Endodermal cell (in vitro differentiated cells): ENCODE measurements around the gene RBM24. TPM values are rescaled to one million over a fixed set of nuclear protein-coding genes. Genes with fewer than 3 reads are reported as not detected.

ENCODE experiments used
- DNase-seq: peaks from one replicate; pipeline ENCODE4 v3.0.0-alpha.2; 2017
- H3K27ac ChIP-seq: 2 replicates; pipeline ENCODE4 v1.5.1; 2013; ENCODE audit warnings: mild to moderate bottlenecking, low read depth, low read length, moderate library complexity
- H3K27me3 ChIP-seq: 2 replicates; pipeline ENCODE4 v1.6.1; 2013; ENCODE audit warnings: mild to moderate bottlenecking, low read length, moderate library complexity; ENCODE audit not compliant: insufficient read depth, control insufficient read depth, poor library complexity, severe bottlenecking
- H3K36me3 ChIP-seq: 2 replicates; pipeline ENCODE4 v1.7.0; 2013; ENCODE audit warnings: mild to moderate bottlenecking, low read length, moderate library complexity; ENCODE audit not compliant: control insufficient read depth, insufficient read depth
- H3K4me1 ChIP-seq: one replicate; pipeline ENCODE4 v1.7.0; 2013; ENCODE audit warnings: low read length; ENCODE audit not compliant: control insufficient read depth, insufficient read depth
- H3K4me3 ChIP-seq: 2 replicates; pipeline ENCODE4 v1.5.1; 2013; ENCODE audit warnings: mild to moderate bottlenecking, low read length, moderate library complexity
- H3K9ac ChIP-seq: 2 replicates; pipeline ENCODE4 v1.6.1; 2013; ENCODE audit warnings: mild to moderate bottlenecking, low read length, moderate library complexity; ENCODE audit not compliant: poor library complexity, severe bottlenecking; ENCODE audit errors: extremely low read depth
- H3K9me3 ChIP-seq: 2 replicates; pipeline ENCODE4 v1.6.1; 2013; ENCODE audit warnings: mild to moderate bottlenecking, low read length, moderate library complexity; ENCODE audit not compliant: control insufficient read depth
- H3K27ac Mint-ChIP-seq: 2 replicates; pipeline ENCODE4 v1.8.0; 2020; ENCODE audit warnings: mixed read lengths
- H3K27me3 Mint-ChIP-seq: 2 replicates; pipeline ENCODE4 v1.8.0; 2021; ENCODE audit warnings: mild to moderate bottlenecking, mixed read lengths; ENCODE audit not compliant: insufficient read depth
- H3K36me3 Mint-ChIP-seq: 2 replicates; pipeline ENCODE4 v1.8.0; 2020; ENCODE audit warnings: low read depth, mixed read lengths
- H3K4me1 Mint-ChIP-seq: 2 replicates; pipeline ENCODE4 v1.8.0; 2020; ENCODE audit warnings: mixed read lengths
- H3K4me3 Mint-ChIP-seq: 2 replicates; pipeline ENCODE4 v1.8.0; 2020; ENCODE audit warnings: mild to moderate bottlenecking, moderate library complexity, mixed read lengths
- H3K9me3 Mint-ChIP-seq: 2 replicates; pipeline ENCODE4 v1.8.0; 2020; ENCODE audit warnings: mild to moderate bottlenecking, mixed read lengths
- CTCF ChIP-seq: fragments of 200-600 bp; sonication (generic); conservative IDR thresholded peaks from 2 replicates; pipeline ENCODE4 v1.5.0; 2021; ENCODE audit warnings: antibody characterized with exemption, mild to moderate bottlenecking
- WGBS, 2 experiments: methylation state at CpG; one replicate each; pipeline versions ENCODE4 v1.1.5 to v1.1.7; 2013; ENCODE audit warnings: missing lambda C conversion rate in 2 of 2, mixed read lengths in 1 of 2; ENCODE audit not compliant: insufficient coverage in 1 of 2, insufficient read length in 1 of 2; 5-methylcytosine and 5-hydroxymethylcytosine counted together
- long read RNA-seq, 4 experiments: library from polyadenylated mRNA in 2 of 4; library from RNA in 1 of 4; library from capped mRNA in 1 of 4; stranded (forward) in 3 of 4; unstranded in 1 of 4; transcript quantifications; one replicate each; pipeline ENCODE4 v2.0.0, GENCODE V29; 2020 to 2021; ENCODE audit warnings: inconsistent platforms in 1 of 4
- polyA plus RNA-seq, 2 experiments: library from polyadenylated mRNA; stranded (reverse); fragments of 50-300 nt; gene quantifications; one replicate each; pipeline ENCODE4 v1.2.3, GENCODE V29; 2013
- total RNA-seq, 2 donors: library from RNA; stranded (reverse); fragmentation: NEBNext Ultra II Directional in 1 of 2; extraction: Animal tissue kit (Norgen Biotek cat#: 25700) in 1 of 2; gene quantifications; 2 replicates in 1 of 2; 3 replicates in 1 of 2; pipeline ENCODE4 v1.2.1, GENCODE V29; 2021

RBM24 gene
- total RNA-seq = 10 to 100 TPM; 15.2 to 18.9 TPM
- polyA plus RNA-seq (2013, experiment 1 of 2) = 11.8 TPM
- 13.4 TPM for polyA plus RNA-seq (2013, experiment 2 of 2)
- long read RNA-seq, experiment 1, partial matches to known transcripts = 0 of 5 reads
- long read RNA-seq, experiment 1, other reads (novel, unspliced or antisense) = 3 of 5 reads
- long read RNA-seq, experiment 2, transcript RBM24-202 (4 exons, 2,703 nt) = major isoform, 39 of 44 reads
- long read RNA-seq, experiment 2, partial matches to known transcripts = 0 of 44 reads
- long read RNA-seq, experiment 2, other reads (novel, unspliced or antisense) = 3 of 44 reads
- long read RNA-seq, experiment 3, transcript RBM24-202 (4 exons, 2,703 nt) = major isoform, 13 of 17 reads
- long read RNA-seq, experiment 3, partial matches to known transcripts = 2 of 17 reads
- long read RNA-seq, experiment 3, other reads (novel, unspliced or antisense) = 1 of 17 reads
- long read RNA-seq, experiment 4, partial matches to known transcripts = 0 of 4 reads
- long read RNA-seq, experiment 4, other reads (novel, unspliced or antisense) = 1 of 4 reads

DNA sequence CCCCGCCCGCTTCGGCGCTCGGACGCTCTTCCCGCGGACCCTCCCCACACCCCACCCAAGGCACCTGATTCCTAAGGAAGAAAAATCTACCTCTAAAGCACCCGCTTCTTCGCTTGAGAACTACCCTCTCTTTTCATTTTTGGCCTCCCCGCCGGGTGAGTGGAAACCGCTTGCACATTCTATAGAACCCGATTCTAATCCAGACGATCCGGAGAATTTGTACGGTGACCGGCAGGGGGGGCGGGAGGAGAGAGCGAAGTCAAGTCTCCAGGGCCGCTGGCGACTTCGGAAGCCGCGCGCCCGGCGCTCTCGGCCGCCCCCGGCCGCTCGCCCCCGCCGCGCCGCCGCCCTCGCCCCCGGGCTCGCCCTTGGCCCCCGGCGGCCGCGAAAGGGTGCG is at the start of gene RBM24:
Gene RBM24 (plus strand): TSS at position 262 of the 397 bp plus-strand sequence. CDS start 221 bp downstream, outside the sequence.
- WGBS, 2 experiments = 0% methylated on average over 10 to 46 of the region's 46 CpGs
- H3K4me3 ChIP-seq = peak within 1 kb of the TSS; percentile 94
- H3K9me3 ChIP-seq = no peaks in the 10 kb centered on the region
- no peak within 1 kb of the TSS for H3K27ac ChIP-seq
- peak; percentile 38 for TF ChIP-seq CTCF
- peaks cover 23% of the 10 kb centered on the region for H3K27me3 ChIP-seq
- DNase-seq = peak; percentile 90
- Mint-ChIP-seq H3K36me3 (peaks cover 20% of the 10 kb centered on the region), H3K4me3 (peak within 1 kb of the TSS; percentile 92), H3K9me3 (no peaks in the 10 kb centered on the region), H3K4me1 (peaks cover 6% of the 10 kb centered on the region), H3K27me3 (peaks cover 66% of the 10 kb centered on the region), H3K27ac (peak within 1 kb of the TSS; percentile 91)
- peaks cover 25% of the 10 kb centered on the region for H3K36me3 ChIP-seq
- no peaks in the 10 kb centered on the region for H3K4me1 ChIP-seq
- H3K9ac ChIP-seq = peak within 1 kb of the TSS; percentile 93

DNA sequence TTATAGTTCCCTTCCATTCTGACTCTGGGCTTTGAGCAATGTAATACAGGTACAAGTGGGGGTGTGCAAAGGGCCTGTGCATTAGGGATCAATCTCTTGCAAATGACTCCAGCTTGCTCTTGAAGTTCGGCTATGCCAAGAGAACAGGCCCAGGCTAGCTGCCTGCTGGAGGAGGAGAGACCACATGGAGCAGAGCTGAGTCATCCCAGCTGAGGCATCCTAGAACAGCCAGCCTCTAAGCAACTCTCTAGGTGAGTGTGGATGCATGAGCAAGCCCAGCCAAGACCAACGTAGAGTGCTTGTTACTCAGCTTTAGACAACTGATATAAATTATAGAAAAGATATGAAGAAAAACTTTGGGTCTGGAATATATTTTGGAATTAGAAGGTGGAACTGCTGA is 47.6 kb upstream of the RBM24 start:
- H3K36me3 Mint-ChIP-seq = no peaks in the 10 kb centered on the region
- DNase-seq = peak; percentile 51

GRCh38 chr6:17237246-17237645 is 43.9 kb upstream of the RBM24 start:
- no peaks in the 10 kb centered on the region for H3K27me3 Mint-ChIP-seq
- H3K9me3 Mint-ChIP-seq = peaks cover 9% of the 10 kb centered on the region
- Histone ChIP-seq H3K36me3 (no peaks in the 10 kb centered on the region), H3K4me1 (no peaks in the 10 kb centered on the region), H3K27ac (no peak overlapping the region), H3K4me3 (no peak overlapping the region), H3K9me3 (peaks cover 4% of the 10 kb centered on the region), H3K27me3 (no peaks in the 10 kb centered on the region), H3K9ac (no peak overlapping the region)
- H3K4me1 Mint-ChIP-seq = peaks cover 5% of the 10 kb centered on the region
- 95 to 100% methylated on average over 2 of the region's 2 CpGs for WGBS, 2 experiments
- TF ChIP-seq CTCF = no peak
- no peak overlapping the region for H3K4me3 Mint-ChIP-seq
- no peaks in the 10 kb centered on the region for H3K36me3 Mint-ChIP-seq
- no peak overlapping the region for H3K27ac Mint-ChIP-seq
- DNase-seq = no peak

More for the DNA sequence above, 47.6 kb upstream of the RBM24 start:
- Histone ChIP-seq H3K36me3 (no peaks in the 10 kb centered on the region), H3K9ac (no peak overlapping the region), H3K27ac (no peak overlapping the region), H3K4me3 (no peak overlapping the region), H3K9me3 (no peaks in the 10 kb centered on the region), H3K4me1 (no peaks in the 10 kb centered on the region), H3K27me3 (no peaks in the 10 kb centered on the region)
- H3K9me3 Mint-ChIP-seq = peaks cover 10% of the 10 kb centered on the region
- no peak overlapping the region for H3K4me3 Mint-ChIP-seq
- TF ChIP-seq CTCF = no peak
- no peak overlapping the region for H3K27ac Mint-ChIP-seq
- H3K27me3 Mint-ChIP-seq = no peaks in the 10 kb centered on the region
- WGBS, 2 experiments = 81 to 100% methylated on average over 1 to 2 of the region's 2 CpGs
- peaks cover 4% of the 10 kb centered on the region for H3K4me1 Mint-ChIP-seq
